ENCODE data around the gene CDH5. TPM values are rescaled to one million over a fixed set of nuclear protein-coding genes. Genes with fewer than 3 reads are reported as not detected.

The CDH5 gene
- total and polyA plus RNA-seq, 2 of the 4 experiments (the other 2 are of a cell fraction), result not detected

- no peak overlapping the region for H2BK5ac ChIP-seq (ENCODE audit: low read depth, low read length, poor library complexity, severe bottlenecking)
- no peak overlapping the region for H4K91ac ChIP-seq (ENCODE audit: insufficient read depth, low read depth, low read length)
- no peaks in the 10 kb centered on the region for H3K36me3 ChIP-seq (ENCODE audit: control insufficient read depth, insufficient read depth, low read length)
- no peak overlapping the region for H3K9ac ChIP-seq (ENCODE audit: low read depth, low read length)
- H2AK9ac ChIP-seq (replicated peaks; ENCODE audit: low read depth, low read length, poor library complexity), result no peak overlapping the region
- no TSS peak for BruUV-seq (replicated peaks)
- no peak overlapping the region for H2BK15ac ChIP-seq (ENCODE audit: low read depth, low read length)
- intact Hi-C loops (cut with micrococcal nuclease), result no loop called here
- H3K79me1 ChIP-seq (ENCODE audit: low read depth in 1 of 2, low read length in 2 of 2), result no peaks in the 10 kb centered on the region
- no peak overlapping the region for H3K4me2 ChIP-seq (ENCODE audit: low read depth, low read length)
- H4K8ac ChIP-seq (ENCODE audit: low read depth in 2 of 2, low read length in 2 of 2), result no peak overlapping the region
- dilution Hi-C loops (cut with HindIII; ENCODE audit: low sequenced_read_pairs, unreplicated experiment), result no loop called here
- ATAC-seq (ENCODE audit: low read depth), result no peak
- no peak overlapping the region for H3K4me3 ChIP-seq (ENCODE audit: insufficient read depth, low read depth, low read length)
- H2BK20ac ChIP-seq (ENCODE audit: low read depth, low read length), result no peak overlapping the region
- CTCF ChIA-PET, result no interaction called here
- WGBS, 2 experiments (ENCODE audit: extremely low coverage in 2 of 2, insufficient read length in 1 of 2), result no CpG with 5 or more reads among the region's 13 CpGs
- peaks cover 21% of the 10 kb centered on the region for H3K27me3 ChIP-seq (ENCODE audit: control insufficient read depth, insufficient read depth, low read length)
- H4K20me1 ChIP-seq (ENCODE audit: insufficient read depth, low read length), result no peaks in the 10 kb centered on the region
- no peak overlapping the region for H3K23ac ChIP-seq (ENCODE audit: low read depth, low read length)
- no peak overlapping the region for H3K14ac ChIP-seq (replicated peaks; ENCODE audit: low read depth, low read length)
- DNase-seq, result no peak
- no peak overlapping the region for H3K18ac ChIP-seq (ENCODE audit: low read depth, low read length)
- H2AFZ ChIP-seq (replicated peaks; ENCODE audit: low read length, poor library complexity), result no peak overlapping the region
- in situ Hi-C loops (cut with MboI; ENCODE audit: low sequenced_read_pairs), result no loop called here
- H3K9me1 ChIP-seq (ENCODE audit: insufficient read depth, low read length), result peaks cover 4% of the 10 kb centered on the region; the same call in 1 of the 2 replicates
- H3K56ac ChIP-seq (ENCODE audit: extremely low read depth, insufficient read depth, low read length), result no peak overlapping the region
- H2BK120ac ChIP-seq (ENCODE audit: low read depth, low read length), result no peak overlapping the region
- H3K4me1 ChIP-seq (ENCODE audit: control insufficient read depth, insufficient read depth, low read length), result no peaks in the 10 kb centered on the region
- no peak overlapping the region for H2AK5ac ChIP-seq (ENCODE audit: low read depth, low read length)
- H3K9me3 ChIP-seq (ENCODE audit: control insufficient read depth, insufficient read depth, low read length), result no peaks in the 10 kb centered on the region
- no peak overlapping the region for H3K27ac ChIP-seq (ENCODE audit: insufficient read depth, low read length)
- H3K4ac ChIP-seq (ENCODE audit: low read depth, low read length), result no peak overlapping the region
- H4K5ac ChIP-seq (ENCODE audit: low read depth, low read length), result no peak overlapping the region
- POLR2A ChIA-PET (ENCODE audit: unreplicated experiment), result no interaction called here
- TF ChIP-seq RCOR1 (IDR thresholded peaks at IDR 0.05; ENCODE audit: insufficient replicate concordance, low read length), result no peak
- TF ChIP-seq USF2 (IDR thresholded peaks at IDR 0.05; ENCODE audit: low read depth, low read length), result no peak
- no peak for TF ChIP-seq MAZ (IDR thresholded peaks at IDR 0.05; ENCODE audit: borderline replicate concordance, low read depth, low read length)
- no peak for TF ChIP-seq POLR2A (IDR thresholded peaks at IDR 0.05; ENCODE audit: low read depth, low read length)
- no peak for TF ChIP-seq FOS (IDR thresholded peaks at IDR 0.05; ENCODE audit: low read depth, low read length)
- TF ChIP-seq ELK1 (IDR thresholded peaks at IDR 0.05; ENCODE audit: borderline replicate concordance, low read depth, low read length), result no peak
- TF ChIP-seq NFE2L2 (IDR thresholded peaks at IDR 0.05; ENCODE audit: low read depth, low read length), result no peak
- no peak for TF ChIP-seq MXI1 (IDR thresholded peaks at IDR 0.05; ENCODE audit: borderline replicate concordance, low read depth, low read length)
- no peak for TF ChIP-seq CHD1 (IDR thresholded peaks at IDR 0.05; ENCODE audit: low read depth, low read length)
- TF ChIP-seq MAFK (IDR thresholded peaks at IDR 0.05; ENCODE audit: low read depth, low read length), result no peak
- no peak for TF ChIP-seq RFX5 (IDR thresholded peaks at IDR 0.05; ENCODE audit: low read depth, low read length)
- no peak for TF ChIP-seq CEBPB (IDR thresholded peaks at IDR 0.05; ENCODE audit: low read depth, low read length)
- no peak for TF ChIP-seq SMC3 (IDR thresholded peaks at IDR 0.05; ENCODE audit: low read depth, low read length)
- TF ChIP-seq RAD21 (IDR thresholded peaks at IDR 0.05; ENCODE audit: low read length), result no peak
- TF ChIP-seq BHLHE40 (IDR thresholded peaks at IDR 0.05; ENCODE audit: low read depth, low read length), result no peak
These were observed 23.0 kb downstream of the CDH5 start for GRCh38 chr16:66389256-66390176.

All from IMR-90 (cell line).